Fibroblast of pulmonary artery (primary cell): ENCODE results near the gene FAM120B.

Source experiments
- DNase-seq: peaks from one replicate; pipeline ENCODE4 v3.0.0-alpha.2; 2010; ENCODE audit warnings: low read depth
- H3K4me3 ChIP-seq: replicated peaks from 2 replicates; pipeline ENCODE4 v1.5.1; 2011; ENCODE audit warnings: low read depth, mild to moderate bottlenecking, control low read depth, low read length, moderate library complexity
- CTCF ChIP-seq: IDR thresholded peaks from 2 replicates; pipeline ENCODE4 v1.5.1; 2011; ENCODE audit warnings: mild to moderate bottlenecking, control low read depth, low read length, inconsistent platforms; ENCODE audit errors: missing control alignments

Gene FAM120B

GRCh38 chr6:170368544-170368943 lies 62.0 kb downstream of the FAM120B start:
- no peak for DNase-seq
- TF ChIP-seq CTCF = no peak
- no peak overlapping the region for H3K4me3 ChIP-seq

GRCh38 chr6:170369403-170369802 lies 62.8 kb downstream of the FAM120B start:
- TF ChIP-seq CTCF = no peak
- no peak for DNase-seq
- no peak overlapping the region for H3K4me3 ChIP-seq

- no peak for DNase-seq
- no peak for TF ChIP-seq CTCF
- H3K4me3 ChIP-seq = no peak overlapping the region
Measured at GRCh38 chr6:170370416-170370815, 63.9 kb downstream of the FAM120B start.

- no peak for TF ChIP-seq CTCF
Measured at GRCh38 chr6:170371080-170371479, 64.5 kb downstream of the FAM120B start.

GRCh38 chr6:170371588-170371987 lies 65.0 kb downstream of the FAM120B start:
- no peak overlapping the region for H3K4me3 ChIP-seq
- no peak for DNase-seq
- no peak for TF ChIP-seq CTCF

More at GRCh38 chr6:170371080-170371479, 64.5 kb downstream of the FAM120B start:
- peak; percentile 12 for DNase-seq
- H3K4me3 ChIP-seq = no peak overlapping the region

GRCh38 chr6:170372380-170373325 lies 66.1 kb downstream of the FAM120B start:
- H3K4me3 ChIP-seq = no peak overlapping the region
- no peak for TF ChIP-seq CTCF
- DNase-seq = no peak
